Psoas muscle (tissue), 8 donors: ENCODE data around the gene DOCK3. TPM values are rescaled to one million over a fixed set of nuclear protein-coding genes. Genes with fewer than 3 reads are reported as not detected.

ENCODE experiments used
- ATAC-seq, 4 donors: fragments of 200-7000 bp; cut with Tn5 transposase; one replicate each; pipeline ENCODE4 v1.9.1; 2020; ENCODE audit warnings: moderate library complexity in 3 of 4, mild to moderate bottlenecking in 2 of 4
- DNase-seq, 2 donors: peaks; one replicate each; pipeline ENCODE4 v3.0.0-alpha.2; 2020
- H3K27ac ChIP-seq: fragments of 200-600 bp; one replicate; pipeline ENCODE4 v1.8.0; 2022
- H3K27me3 ChIP-seq, 3 donors: fragments of 200-600 bp in 1 of 3; one replicate each; pipeline versions ENCODE4 v1.6.1 to v1.8.0; 2013 to 2022; ENCODE audit warnings: low read length in 2 of 3, mild to moderate bottlenecking in 2 of 3, moderate library complexity in 1 of 3; ENCODE audit not compliant: insufficient read depth in 3 of 3
- H3K36me3 ChIP-seq, 2 donors: fragments of 200-600 bp in 1 of 2; one replicate each; pipeline versions ENCODE4 v1.6.1 to v1.8.0; 2013 to 2022; ENCODE audit warnings: low read depth in 1 of 2, mild to moderate bottlenecking in 1 of 2, moderate library complexity in 1 of 2; ENCODE audit not compliant: insufficient read depth in 1 of 2
- H3K4me1 ChIP-seq: fragments of 200-600 bp; one replicate; pipeline ENCODE4 v1.8.0; 2022
- H3K4me3 ChIP-seq: fragments of 200-600 bp; one replicate; pipeline ENCODE4 v1.8.0; 2022; ENCODE audit warnings: mild to moderate bottlenecking
- H3K9me3 ChIP-seq: fragments of 200-600 bp; one replicate; pipeline ENCODE4 v1.8.0; 2022
- WGBS, 3 donors: extraction: QIAGEN DNeasy Blood & Tissue Kit; methylation state at CpG; one replicate each; pipeline versions ENCODE4 v1.1.6 to v1.1.7; 2013; 5-methylcytosine and 5-hydroxymethylcytosine counted together
- intact Hi-C, 2 donors: fragments of 100-400 bp; cut with DNase I; formaldehyde crosslinking; loops; one replicate each; pipeline versions ENCODE4 v1.11.0 to v1.14.2; 2022
- polyA plus RNA-seq, 3 donors: library from polyadenylated mRNA; stranded (reverse); fragments of 200-250 nt; gene quantifications; one replicate each; pipeline ENCODE4 v1.2.3, GENCODE V29; 2013
- total RNA-seq, 4 donors: library from RNA; stranded (reverse); fragmentation: NEBNext Ultra II Directional in 2 of 4; extraction: Animal tissue kit (Norgen Biotek cat#: 25700) in 2 of 4; gene quantifications; one replicate each; pipeline versions ENCODE4 v1.2.1 to v1.2.4, GENCODE V29; 2021 to 2023
- TF ChIP-seq, protein P1 (sequence below): fragments of 200-600 bp; IDR thresholded peaks from one replicate; pipeline ENCODE4 v1.8.0; 2022; ENCODE audit warnings: antibody characterized with exemption
- donor health status: healthy with polysubstance abuse.
- donor health status: DM: no; HTN: no; CAD: no; lungs with moderate emphysema.
- donor health status: Bipolar disorder and iron deficiency.
- donor health status: healthy.
- donor health status: DM: yes; HTN: yes; CAD: no.
- donor health status: DM: no; HTN: no; CAD: no.
- donor health status: DM: no; HTN: no; CAD: no.
- donor health status: DM: yes; HTN: yes; CAD: no.

DOCK3 gene
- total and polyA plus RNA-seq, 7 donors: 0.01 to 0.91 (median 0.87) TPM

GRCh38 chr3:50848308-50848707 lies 173.6 kb downstream of the DOCK3 start:
- TF ChIP-seq, protein P1, sequence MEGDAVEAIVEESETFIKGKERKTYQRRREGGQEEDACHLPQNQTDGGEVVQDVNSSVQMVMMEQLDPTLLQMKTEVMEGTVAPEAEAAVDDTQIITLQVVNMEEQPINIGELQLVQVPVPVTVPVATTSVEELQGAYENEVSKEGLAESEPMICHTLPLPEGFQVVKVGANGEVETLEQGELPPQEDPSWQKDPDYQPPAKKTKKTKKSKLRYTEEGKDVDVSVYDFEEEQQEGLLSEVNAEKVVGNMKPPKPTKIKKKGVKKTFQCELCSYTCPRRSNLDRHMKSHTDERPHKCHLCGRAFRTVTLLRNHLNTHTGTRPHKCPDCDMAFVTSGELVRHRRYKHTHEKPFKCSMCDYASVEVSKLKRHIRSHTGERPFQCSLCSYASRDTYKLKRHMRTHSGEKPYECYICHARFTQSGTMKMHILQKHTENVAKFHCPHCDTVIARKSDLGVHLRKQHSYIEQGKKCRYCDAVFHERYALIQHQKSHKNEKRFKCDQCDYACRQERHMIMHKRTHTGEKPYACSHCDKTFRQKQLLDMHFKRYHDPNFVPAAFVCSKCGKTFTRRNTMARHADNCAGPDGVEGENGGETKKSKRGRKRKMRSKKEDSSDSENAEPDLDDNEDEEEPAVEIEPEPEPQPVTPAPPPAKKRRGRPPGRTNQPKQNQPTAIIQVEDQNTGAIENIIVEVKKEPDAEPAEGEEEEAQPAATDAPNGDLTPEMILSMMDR: no peak
- 93 to 97% (median 94%) methylated on average over 5 of the region's 5 CpGs for WGBS, 3 donors
- Histone ChIP-seq H3K27ac (no peak overlapping the region), H3K9me3 (peaks cover 4% of the 10 kb centered on the region), H3K4me3 (no peak overlapping the region), H3K36me3 (no peaks in the 10 kb centered on the region), H3K4me1 (no peaks in the 10 kb centered on the region), H3K27me3 (no peaks in the 10 kb centered on the region)
- ATAC-seq (no peak), DNase-seq (no peak)
- intact Hi-C loops: no loop called here

GRCh38 chr3:50850639-50851511 lies 176.1 kb downstream of the DOCK3 start:
- DNase-seq (no peak), ATAC-seq (no peak)
- 88 to 96% (median 92%) methylated on average over 3 of the region's 3 CpGs for WGBS, 3 donors
- H3K36me3 ChIP-seq: no peaks in the 10 kb centered on the region
- H3K4me1 ChIP-seq: no peaks in the 10 kb centered on the region
- peaks cover 7% of the 10 kb centered on the region for H3K9me3 ChIP-seq
- TF ChIP-seq, protein P1: no peak
- H3K27ac ChIP-seq: no peak overlapping the region
- no peak overlapping the region for H3K4me3 ChIP-seq
- no peaks in the 10 kb centered on the region for H3K27me3 ChIP-seq
- intact Hi-C loops: no loop called here

DNA sequence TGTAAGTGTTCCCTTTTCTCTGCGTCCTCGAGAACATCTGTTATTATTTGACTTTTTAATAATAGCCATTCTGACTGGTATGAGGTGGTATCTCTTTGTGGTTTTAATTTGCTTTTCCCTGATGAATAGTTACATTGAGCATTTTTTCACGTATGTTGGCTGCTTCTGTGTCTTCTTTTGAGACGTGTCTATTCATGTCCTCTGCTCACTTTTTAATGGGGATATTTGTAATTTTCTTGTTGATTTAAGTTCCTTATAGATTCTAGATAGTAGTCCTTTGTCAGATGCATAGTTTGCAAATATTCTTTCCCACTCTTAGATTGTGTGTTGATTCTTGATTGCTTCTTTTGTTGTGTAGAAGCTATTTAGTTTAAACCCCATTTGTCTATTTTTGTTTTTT lies 179.2 kb downstream of the DOCK3 start:
- Histone ChIP-seq H3K4me3 (no peak overlapping the region), H3K36me3 (no peaks in the 10 kb centered on the region), H3K27me3 (no peaks in the 10 kb centered on the region), H3K9me3 (peaks cover 4% of the 10 kb centered on the region), H3K4me1 (no peaks in the 10 kb centered on the region), H3K27ac (no peak overlapping the region)
- TF ChIP-seq, protein P1: no peak
- 60 to 72% (median 64%) methylated on average over 4 of the region's 4 CpGs for WGBS, 3 donors
- ATAC-seq (no peak), DNase-seq (no peak)
- intact Hi-C loops: no loop called here

DNA sequence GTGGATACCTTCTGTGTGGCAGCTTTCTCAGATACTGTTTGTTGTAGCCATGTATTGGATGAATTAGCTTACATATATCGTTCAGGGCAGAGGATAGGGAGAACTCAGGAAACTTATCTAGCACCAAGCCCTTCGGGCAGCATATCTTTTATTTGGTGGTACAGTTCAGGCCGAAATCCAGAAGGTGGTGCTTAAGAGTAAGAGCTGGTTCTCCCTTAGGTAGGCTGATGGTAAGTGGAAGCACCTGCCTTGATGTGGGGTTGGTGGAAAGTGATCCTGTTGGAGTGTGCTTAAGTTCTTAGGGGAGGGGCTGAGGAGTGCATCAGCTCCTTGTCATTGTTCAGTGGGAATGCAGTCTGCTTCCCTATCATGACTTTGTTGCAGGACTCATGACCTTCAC lies 187.5 kb downstream of the DOCK3 start:
- TF ChIP-seq, protein P1: no peak
- no peaks in the 10 kb centered on the region for H3K36me3 ChIP-seq
- H3K9me3 ChIP-seq: no peaks in the 10 kb centered on the region
- no peaks in the 10 kb centered on the region for H3K27me3 ChIP-seq
- no peak overlapping the region for H3K27ac ChIP-seq
- H3K4me1 ChIP-seq: no peaks in the 10 kb centered on the region
- DNase-seq (no peak), ATAC-seq (no peak)
- WGBS, 3 donors: 66 to 80% (median 74%) methylated on average over 3 of the region's 3 CpGs
- intact Hi-C loops: no loop called here
- no peak overlapping the region for H3K4me3 ChIP-seq
